DMS 273 (cell line): ENCODE measurements around the gene ATG9A.

ENCODE experiments used
- DNase-seq: peaks from one replicate; lab custom pipeline; 2025; ENCODE audit not compliant: unreplicated experiment; lab: John Stamatoyannopoulos, UW

Gene ATG9A

DNA sequence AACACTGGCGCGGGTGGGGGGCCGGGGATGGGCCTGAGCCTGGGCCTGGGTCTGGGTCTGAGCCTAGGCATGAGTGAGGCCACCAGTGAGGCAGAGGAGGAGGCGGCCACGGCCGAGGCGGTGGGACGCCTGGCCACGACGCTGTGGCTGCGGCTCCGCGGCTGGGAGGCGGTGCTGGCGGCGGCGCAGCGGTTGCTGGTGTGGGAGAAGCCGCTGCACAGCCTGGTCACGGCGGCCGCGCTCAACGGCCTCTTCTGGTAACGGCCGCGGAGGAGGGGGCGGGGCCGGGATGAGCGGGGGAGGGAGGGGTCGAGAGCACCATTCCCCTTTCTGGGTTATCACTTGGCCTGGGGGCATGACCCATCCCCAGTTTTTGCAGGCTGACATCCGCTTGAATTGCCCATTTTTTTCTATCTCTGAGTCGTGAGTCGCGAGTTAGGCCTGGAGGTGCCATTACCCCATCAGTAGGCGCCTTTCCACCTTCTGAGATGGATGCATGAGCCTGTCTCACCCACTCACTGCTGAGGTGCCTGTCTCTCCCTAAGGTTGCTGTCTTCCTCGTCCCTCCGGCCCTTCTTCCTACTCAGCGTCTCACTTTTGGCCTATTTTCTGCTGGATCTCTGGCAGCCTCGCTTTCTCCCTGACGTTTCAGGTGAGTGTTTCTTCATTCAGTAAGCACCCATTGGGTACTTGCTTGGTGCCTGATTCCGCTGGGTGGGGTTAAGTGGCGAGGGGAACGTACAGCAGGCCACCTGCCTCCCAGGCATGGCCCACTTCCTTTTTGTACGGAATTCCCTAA, 50.9 kb downstream of the ATG9A start:
- peak; percentile 70 for DNase-seq

DNA sequence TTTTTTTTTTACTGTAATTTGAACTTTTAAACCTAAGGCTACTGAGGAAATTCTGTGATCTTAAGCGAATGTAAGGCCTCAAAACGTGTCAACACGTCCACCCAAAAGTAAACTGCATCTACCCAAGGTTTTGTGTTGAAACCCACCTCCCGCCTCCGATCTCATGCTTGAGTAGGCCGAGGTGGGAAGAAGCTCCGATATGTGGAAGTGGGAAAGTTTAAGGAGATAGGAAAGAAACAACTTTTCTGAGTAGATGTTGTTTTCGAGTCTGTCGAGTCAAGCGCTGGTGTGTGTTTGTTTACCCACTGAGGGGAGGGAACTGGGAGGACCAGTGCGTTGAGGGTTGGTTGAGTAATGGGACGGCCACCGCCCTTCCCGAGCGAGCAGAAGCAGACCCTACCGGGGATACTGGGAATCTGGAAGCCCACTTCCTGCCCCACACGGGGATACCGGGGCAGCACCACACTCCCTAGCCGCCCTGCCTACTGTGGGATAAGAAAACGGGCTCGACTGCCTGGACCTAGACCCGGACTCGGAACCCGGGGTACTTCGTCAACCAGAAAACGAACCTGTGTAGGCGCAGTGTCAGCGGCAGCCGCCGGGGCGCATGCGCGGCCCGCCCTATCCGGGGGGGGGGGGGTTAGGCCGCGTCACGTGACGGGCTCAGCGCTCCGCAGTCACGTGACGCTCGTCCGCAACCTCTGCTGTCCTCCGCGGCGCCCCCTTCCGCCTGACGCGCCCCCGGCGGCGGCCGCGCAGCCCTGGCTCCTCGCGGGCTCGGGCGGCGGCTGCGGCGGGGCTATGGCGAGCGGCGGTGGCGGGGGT, 51.7 kb downstream of the ATG9A start, which contains the start of gene RETREG2:
TSS of gene RETREG2 (plus strand) at position 724 of the 825 bp plus-strand sequence. CDS start at position 802, 78 bp downstream.
- DNase-seq = peak; percentile 94

DNA sequence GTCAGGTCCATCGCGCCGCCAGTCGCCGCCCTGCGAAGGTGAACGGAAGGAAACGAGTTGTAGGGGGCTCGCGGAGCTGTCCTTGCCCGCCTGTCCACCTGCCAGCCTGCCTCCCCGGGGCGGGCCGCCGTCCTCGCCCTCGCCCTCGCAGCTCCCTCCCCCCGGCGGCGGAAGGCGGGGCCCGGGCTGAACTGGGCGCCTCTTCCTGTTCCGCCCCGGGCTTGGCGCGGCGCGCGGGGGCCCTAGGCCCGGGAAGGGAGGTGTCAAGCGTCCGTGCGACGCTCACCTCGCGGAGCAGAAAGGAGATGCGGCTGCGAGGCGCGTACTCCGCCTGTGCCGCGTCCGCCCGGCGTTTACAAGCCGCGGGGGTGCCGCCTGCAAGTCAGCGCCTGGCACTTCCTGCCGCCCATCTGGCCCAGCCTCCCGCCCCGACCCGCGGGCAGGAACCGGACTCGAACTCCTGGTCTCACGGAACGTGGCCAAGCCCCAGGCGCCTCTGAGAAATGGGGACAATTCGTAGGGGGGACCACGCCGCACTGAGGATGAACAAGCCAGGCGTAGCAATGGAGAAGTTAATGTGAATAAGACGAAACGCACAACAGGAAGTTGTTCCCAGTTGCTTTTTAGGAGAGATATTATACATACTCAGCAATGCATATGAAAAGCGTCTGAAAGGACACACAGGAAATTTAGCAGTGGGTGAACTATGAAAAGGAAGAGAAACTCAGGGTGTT, 52.5 kb downstream of the ATG9A start, which contains the start of gene CNPPD1:
TSS of gene CNPPD1 (minus strand) at position 108 of the 734 bp plus-strand sequence. CDS start at position 11, 97 bp downstream.
- DNase-seq = peak; percentile 95

DNA sequence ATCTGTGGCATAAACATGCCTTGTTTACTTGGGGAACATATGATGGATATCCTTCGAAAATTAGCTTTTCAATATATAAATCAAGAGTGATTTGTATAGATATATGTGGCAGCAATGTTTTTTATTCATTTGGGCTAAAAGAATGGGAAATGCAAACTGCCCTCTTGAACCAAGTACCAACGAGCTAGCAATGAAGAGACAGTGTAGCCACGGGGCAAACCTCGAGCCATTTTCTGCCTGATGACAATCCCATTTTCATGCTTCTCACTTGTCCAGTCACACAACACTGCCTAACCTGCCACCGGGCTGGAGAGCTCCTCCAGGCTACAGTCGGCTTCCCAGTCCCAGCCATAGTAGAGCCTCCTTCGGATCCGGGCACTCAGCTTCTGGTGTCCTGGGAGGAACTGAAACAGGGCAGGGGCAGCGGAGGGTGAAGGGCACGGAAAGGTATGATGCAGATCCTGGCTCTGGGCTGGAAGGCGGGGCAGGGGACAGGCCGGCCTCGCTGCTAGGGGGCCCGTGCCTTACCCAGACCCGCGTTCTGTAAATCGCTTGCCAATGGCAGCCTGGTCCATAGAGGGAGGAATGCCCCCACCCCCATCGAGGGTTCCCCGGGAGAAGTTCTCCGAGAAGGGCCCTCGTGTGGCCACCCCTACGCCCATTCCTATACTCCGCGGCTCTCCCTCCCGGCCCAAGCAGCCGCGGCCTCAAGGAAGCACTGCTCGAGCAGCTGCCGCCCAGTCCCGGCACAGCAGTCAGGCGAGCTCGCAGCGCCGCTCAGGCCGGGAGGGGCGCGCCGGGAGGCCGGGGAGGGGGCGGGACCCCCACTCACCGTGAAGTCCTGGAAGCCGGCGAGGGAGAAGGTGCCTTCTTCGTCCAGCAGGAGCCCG, 53.3 kb downstream of the ATG9A start:
- peak; percentile 72 for DNase-seq

DNA sequence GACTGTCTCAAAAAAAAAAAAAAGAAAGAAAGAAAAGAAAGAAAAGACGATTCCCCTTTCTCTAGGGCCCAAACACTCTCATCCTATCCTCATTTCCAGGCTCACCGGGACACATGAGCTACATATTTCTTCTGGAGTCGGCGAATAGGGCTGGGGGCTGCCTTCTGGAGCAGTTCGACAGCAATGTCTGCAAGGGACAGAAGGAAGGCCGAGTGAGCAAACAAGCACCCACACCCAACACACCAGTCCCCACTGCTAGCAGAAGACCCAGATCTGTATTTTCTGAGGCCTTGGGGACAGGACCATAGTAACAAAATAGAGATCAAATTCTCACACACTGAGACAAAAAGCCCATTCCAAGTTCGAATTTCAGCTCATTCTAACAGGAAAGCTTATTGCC, 54.0 kb downstream of the ATG9A start:
- no peak for DNase-seq

DNA sequence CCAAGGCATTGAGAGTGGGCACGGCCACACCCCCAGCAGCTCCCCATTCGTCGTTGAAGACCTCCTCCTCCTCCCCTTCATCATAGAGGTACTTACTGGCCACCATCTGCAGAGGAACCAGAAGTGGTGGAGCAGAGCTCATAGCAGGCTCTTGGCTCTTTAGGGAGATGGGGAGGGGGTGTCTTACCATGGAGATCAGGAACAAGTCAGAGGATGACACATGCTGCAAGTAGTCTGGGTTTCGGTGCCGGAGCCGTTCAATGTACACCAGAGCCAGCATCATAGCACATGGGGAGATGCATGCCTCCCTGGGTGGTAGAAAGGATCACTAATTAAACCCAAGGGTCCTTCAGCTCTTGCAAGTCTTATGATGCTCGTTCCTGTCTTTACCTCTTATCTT, 54.6 kb downstream of the ATG9A start:
- no peak for DNase-seq

DNA sequence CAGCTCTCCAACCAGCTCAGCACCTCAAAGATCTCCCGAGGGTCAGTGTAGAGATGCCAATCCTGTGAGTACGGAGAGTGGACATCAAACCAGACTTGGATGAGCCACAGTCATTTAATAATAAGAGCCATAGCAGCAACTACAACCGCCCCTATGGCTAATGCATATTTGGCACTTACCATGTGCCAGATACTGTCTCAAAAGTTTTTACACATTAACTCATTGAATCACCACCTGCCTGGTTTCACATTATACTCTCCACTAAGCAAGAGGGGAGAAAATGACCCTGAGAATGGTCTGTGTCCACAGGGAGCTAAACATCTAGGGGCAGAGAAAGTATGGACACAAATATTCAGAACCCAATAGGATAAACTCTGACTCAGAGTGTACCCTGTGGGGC, 55.3 kb downstream of the ATG9A start:
- DNase-seq = no peak

DNA sequence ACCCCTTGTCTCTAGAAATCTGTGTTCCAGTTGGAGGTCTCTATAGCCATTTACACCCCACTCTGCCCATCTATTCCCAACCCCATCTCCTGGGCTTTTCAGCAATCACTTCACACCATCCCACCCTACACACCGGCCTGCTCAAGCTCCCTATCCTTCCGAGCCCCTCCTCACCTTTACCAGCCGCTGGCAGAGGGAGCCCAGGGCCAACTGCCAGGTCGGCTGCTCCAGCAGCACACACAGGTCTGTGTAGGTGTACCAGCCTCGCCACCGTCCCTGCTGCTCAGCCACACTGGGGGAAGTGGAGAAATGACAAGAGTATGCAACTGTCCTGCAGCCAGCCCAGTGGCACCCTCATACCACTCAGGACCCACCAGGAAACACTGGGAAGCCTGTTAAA, 56.3 kb downstream of the ATG9A start:
- no peak for DNase-seq

DNA sequence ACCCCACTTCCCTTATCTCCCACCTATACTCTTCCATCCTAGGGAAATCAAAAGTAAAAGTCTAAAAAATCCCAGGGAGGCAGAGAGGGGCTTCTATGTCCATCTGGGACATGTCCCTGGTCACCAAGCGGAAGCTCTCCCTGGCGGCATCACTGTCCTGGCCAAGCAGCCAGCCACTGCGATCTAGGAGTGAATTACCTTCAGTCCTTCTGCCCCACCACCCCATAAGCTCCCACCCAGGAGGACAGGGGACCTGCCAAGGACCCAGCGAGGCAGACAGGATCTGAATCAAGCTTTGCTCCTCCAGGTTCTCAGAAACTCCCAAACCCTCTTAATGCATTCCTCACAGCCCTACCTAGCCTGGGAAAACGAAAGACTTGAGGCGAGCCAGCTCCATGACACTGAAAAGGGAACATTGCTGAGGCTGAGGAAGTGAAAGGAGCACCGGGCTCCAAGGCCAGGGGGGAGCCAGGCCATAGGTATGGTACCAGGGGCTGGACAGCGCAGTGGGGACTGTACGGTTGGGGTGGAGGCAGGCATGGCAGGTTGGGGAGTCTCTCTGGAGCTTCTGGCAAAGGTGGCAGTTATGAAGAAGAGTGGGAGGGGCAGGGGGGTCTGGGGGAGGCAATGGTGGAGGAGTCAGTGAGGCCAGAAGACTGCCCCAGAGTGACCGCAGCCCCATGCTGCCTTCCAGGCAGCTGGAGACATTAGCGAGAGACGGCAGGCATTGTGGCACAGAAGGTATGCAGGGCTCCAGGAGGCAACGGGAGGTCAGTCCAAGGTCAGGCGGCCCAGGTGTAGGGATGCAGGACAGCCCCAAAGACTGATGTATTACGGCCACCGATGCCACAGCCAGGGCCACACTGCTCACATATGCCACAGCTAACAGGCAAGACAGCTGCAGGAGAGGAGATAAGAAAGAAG, 56.9 kb downstream of the ATG9A start:
- no peak for DNase-seq

DNA sequence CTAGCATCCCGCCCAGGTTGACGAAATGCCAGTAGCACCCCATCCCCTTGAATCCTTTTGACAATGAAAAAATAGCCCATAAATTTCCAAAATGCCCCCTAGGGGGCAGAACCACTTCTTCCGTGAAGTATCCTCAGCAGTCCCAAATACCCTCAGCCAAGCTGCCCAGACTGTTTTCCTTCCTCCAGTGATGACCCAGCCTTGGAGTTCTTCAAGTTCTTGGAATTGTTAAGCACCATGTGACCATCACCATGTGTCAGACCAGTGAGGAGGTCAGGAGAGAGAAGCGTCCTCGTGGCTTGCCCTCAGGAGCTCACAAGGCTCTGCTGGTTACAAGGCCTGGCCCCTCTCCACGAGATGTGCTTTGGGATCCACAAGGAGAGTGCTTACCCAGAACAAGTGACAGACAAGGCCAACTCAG, 58.2 kb downstream of the ATG9A start:
- DNase-seq = peak; percentile 83

DNA sequence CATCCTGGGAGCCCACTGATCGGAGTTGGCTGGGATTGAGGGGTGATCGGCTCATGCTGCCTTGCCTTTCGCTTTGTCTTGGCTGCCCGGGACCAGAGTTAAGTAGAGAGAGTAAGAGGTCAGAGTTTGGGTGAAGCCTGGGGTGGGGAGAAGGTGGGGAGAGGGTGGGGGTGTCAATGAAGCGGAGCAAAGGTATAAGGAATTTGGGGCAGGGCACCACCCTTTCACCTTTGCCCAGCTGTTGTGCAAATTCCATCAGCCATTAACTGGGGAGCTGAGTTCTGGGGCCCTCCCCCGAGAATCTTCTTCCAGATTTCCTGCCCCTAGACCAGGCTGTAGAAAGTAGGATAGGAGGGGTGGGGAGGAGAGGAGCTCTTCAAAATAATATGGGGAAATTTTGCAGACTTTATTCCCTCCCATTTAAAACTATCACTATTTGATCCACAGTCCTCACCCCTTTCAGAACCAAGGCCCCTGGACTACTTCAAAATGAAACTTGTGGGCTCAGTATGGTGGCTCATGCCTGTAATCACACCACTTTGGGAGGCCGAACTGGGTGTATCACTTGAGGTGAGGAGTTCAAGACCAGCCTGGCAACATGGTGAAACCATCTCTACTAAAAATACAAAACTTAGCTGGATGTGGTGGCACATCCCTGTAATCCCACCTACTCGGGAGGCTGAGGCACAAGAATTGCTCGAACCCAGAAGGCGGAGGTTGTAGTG, 59.3 kb downstream of the ATG9A start, which contains the start of gene SLC23A3:
TSS of gene SLC23A3 (minus strand) at position 100 of the 725 bp plus-strand sequence. CDS start at position 55, 45 bp downstream.
- DNase-seq = no peak
